Measurements from ENCODE around the gene ZC3H12C.

GRCh38 chr11:110095554-110095953 lies 2.4 kb downstream of the ZC3H12C start:
- TF ChIP-seq SUZ12 (IDR thresholded peaks at IDR 0.05; ENCODE audit: extremely low read depth, insufficient read depth, insufficient read length) (no peak), YY1 (IDR thresholded peaks at IDR 0.05; ENCODE audit: insufficient read depth, insufficient read length) (no peak), ZNF274 (IDR thresholded peaks at IDR 0.05; ENCODE audit: low read depth, low read length) (no peak)

Measured in NT2/D1 (cell line).